Dedifferentiated amniotic fluid mesenchymal stem cell (primary cell): ENCODE measurements around the gene FAAP100.

Source experiments
- DNase-seq: peaks from one replicate; pipeline ENCODE4 v3.0.0-alpha.2; 2016; ENCODE audit errors: extremely low spot score

FAAP100 gene

DNA sequence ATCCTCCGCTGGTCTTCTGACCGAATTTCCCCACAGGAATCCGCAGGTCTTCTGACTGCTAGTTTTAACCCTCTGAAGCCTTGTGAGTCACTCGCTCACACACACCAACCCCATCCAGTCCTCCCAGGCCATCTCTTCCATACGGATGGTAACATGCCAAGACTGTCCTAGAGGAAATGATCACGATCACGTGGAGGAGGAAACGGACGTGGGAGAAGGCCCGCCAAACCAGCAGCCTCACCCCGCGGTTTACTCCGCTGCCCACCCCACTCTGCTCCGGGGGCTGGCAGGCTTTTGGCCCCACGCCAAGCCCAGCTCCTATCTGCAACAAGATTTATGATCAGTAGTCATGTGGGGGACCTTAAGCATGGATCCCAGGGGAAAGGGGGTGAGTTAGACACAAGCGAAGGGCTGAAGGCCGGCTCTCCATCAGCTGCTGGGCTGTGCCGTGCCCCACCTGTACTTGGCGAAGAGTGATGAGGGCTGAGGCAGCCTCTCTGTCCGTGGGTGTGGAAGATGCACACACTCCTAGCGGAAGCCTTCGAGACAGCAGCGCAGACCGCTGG lies 1.5 kb upstream of the FAAP100 start:
- peak; percentile 27 for DNase-seq

DNA sequence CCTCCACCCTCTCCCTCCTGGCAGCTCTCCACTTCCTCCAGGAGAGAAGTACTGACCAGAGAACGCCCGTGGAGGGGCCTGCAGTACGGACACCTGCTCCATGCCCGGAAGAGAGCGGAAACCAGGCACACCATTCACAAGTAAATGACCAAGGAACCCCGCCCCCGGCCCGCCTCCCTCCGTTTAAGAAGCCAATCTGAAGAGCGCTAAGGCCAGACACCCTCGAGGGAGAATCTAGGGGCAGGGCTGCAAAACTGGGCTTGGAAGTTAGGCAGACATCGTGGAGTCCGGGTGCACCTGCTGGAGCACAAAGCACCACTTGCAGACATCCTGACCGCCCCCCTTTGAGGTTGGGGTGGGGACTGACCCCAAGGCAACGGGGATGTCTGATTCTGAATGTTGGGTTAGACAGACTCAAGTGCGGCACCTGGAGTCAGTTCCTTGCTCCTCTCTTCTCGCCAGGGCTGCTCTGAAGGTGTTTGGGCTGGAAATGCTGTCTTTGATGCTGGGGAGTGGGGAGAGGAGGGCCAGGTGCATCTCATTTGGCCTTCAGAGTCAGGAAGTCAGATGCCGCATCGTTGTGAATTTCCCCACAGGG lies 964 bp upstream of the FAAP100 start:
- DNase-seq = peak; percentile 61

DNA sequence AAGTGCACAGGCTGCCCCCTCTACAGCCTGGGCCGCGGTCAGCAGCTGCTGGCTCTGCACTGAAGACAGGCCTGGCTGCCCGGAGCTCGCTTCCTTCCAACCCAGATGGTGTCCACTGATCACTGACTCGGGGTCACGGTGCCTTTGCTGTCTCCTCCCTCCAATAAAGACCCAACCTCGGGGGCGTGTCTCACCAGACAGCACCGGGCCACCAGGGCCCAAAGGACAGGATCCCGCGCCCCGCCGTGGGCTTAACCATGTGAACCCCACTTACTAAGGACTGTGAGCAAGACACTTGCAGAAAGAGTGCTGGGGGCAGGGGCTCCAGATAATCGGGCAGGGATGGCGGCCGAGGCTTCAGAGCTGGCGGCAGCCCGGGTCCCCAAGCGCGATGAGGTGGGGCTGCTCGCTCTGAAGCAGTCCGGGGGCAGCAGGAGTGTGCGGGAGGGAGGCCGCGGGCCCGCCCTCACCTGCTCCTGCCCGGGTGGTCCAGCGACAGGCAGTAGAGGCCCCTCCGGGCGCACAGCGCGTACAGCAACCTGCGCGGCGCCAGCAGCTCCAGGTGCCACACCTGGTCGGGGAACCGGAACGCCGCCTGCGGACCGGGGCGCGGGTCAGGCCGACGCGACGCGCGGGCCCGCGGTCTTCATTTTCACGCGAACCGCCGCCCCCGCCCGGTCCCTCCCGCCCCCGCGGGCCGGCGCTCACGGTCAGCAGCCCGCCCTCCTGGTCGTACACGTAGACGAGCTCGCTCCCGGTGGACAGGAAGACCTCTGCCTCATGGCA lies 502 bp downstream of the FAAP100 start:
- no peak for DNase-seq

GRCh38 chr17:81550830-81551457 lies 1.2 kb downstream of the FAAP100 start:
- DNase-seq = no peak

- no peak for DNase-seq
Measured at GRCh38 chr17:81550285-81550684, 1.9 kb downstream of the FAAP100 start.

- no peak for DNase-seq
Measured at GRCh38 chr17:81549826-81550225, 2.3 kb downstream of the FAAP100 start.

DNA sequence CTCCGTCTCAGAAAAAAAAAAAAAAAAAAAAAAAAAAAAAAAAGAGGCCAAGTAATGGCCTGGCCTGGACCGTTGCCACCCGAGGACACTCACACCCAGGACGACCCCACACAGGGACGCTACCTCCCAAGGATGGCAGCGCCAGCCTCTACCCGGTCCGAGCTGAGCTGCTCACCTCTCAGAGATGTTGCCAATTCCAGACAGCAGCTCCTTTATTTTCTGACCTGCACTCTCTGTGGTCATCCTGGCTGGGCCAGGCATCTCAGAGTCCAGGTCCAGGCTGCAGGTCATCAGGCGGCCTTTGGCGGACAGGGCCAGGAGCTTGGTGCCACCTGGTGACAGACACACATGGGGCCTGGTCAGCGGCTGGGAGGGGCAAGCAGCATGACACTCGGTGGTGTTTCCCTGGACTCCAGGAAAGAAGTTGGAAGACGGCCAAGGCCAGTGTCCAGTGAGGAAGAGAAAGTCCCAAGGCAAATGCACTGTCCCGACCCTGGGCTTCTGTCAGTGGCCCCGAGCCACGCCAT lies 3.1 kb downstream of the FAAP100 start:
- DNase-seq = no peak

- DNase-seq = no peak
Measured at GRCh38 chr17:81547614-81547982, 4.6 kb downstream of the FAAP100 start.

DNA sequence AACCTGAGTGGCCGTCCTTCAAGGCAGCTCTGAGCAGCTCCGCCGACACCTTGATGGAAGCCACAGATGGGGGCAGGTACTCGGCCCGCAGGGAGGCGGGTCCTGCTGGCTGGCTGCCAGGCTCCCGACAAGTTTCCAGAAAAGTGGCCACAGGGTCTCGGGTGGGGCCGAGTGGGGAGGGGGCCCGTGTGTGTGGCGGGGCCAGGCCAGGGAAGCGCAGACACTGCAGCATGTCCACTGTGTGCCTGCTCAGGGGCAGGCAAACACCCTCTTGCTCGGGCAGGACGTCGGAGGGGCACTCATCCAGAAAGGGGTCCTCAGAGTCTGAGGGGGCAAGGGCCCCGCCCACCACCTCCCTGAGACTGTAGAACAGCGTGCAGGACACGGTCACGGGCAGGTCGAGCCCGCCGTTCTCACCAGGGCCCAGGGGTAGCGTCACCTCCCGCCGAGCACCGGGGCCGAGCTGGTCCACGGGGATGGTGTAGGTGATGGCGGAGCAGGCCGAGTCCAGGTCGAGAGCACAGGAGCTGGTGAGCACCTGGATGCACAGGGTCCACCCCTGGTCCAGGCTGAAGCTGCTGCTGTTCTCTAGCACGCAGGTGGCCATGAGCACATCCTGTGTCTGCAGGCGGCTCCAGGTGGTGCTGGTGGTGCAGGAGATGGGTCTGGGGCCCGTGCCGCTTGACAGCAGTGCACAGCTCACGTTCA lies 5.1 kb downstream of the FAAP100 start:
- DNase-seq = no peak

DNA sequence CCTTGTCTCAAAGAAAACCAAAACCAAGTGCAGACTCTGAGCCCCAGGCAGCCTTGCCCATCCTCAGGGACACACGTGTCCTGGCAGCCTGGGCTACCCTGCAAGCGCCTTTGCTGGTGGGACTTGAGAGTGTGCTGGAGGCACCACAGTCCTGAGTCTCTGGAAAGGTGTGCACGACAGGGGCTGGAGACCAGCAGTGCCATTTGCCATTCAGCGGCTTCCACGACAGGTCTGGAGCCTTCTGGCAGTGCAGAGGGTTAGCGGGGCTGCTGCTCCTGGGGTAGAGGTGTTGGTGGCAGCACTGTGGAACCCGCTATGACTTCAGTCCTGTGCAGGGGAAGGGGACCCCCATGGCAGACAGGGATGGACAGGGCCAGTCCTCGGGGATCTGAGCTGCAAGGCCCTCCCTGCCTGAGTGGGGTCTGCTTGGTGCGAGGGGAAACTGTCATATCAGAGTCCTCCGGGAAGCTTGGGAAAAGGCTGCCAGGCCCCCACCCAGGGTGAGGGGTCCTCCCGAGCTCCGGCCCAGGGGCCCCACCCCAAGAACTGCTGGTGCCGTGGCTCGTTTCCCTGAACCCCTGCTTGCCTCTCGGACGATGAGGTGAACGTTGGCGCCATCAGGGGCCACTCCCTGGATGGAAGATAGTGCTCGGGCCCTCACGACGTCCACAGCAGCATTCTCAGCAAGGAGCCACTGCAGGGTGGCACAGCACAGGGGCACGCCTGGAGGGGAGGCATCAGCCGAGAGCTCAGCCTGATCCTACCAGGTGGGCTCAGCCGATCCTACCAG lies 6.8 kb downstream of the FAAP100 start:
- no peak for DNase-seq

- DNase-seq = no peak
Measured at GRCh38 chr17:81544281-81544974, 7.7 kb downstream of the FAAP100 start.

DNA sequence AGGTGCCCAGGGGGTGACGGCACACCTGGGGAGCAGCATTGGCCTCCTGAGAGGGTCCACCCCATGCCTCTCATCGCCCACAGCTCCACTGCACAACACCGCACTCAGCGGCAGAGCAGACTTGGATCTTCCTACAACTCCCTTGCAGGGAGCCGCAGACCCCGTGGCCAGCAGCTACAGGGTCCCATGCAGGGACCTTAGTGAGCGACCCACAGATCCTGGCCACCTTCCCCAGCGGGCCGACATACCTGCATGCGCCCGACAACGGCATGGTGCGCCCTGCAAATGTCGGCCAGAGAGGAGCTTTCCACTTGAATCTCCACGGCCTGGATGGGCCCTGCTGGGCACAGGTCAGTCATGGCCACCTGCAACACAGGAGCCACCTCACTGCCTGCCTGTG lies 8.4 kb downstream of the FAAP100 start:
- DNase-seq = no peak

- no peak for DNase-seq
Measured at GRCh38 chr17:81543339-81543675, 8.8 kb downstream of the FAAP100 start.

DNA sequence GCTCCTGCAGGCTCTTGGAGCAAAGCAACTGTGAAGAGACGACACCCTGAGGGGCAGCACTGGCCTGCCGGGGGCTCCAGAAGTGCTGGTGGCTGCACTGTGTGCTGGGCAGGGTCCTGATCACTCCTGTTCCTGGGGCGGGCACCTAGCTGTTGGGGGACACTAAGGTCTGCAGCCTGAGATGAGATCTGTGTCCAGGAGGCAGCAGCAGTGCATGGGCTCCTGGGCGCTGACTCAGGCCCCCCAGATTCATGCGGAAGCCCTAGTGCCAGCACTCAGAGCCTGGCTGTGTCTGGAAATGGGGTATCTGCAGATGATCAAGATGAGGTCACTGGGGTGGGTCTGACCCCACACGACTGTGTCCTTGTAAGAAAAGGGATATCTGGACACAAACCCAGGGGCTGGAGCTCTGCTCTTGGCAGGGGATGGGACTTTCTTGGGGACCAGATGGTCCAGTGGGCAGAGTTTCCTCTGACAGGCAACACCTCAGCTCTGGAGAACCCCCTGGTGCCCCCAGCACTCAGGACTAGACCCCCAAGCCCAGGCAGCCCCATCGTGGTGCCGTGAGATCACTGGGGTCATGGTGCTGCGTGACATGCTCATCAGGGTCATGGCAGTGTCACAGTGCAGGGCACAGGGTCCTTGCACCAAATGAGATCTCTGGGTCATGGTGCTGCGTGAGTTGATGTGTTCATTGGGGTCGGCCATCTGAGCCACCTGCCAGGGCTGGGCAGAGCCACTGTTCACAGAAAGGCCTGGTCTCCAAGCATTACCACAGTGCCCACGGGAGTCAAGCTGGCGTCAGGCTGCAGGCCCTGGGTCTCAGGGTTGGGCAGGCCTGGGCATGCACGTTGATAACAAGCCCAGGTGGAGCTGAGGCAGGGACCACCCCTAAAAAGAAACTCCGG lies 9.5 kb downstream of the FAAP100 start:
- no peak for DNase-seq

- DNase-seq = no peak
Measured at GRCh38 chr17:81541123-81541522, 11.0 kb downstream of the FAAP100 start.

DNA sequence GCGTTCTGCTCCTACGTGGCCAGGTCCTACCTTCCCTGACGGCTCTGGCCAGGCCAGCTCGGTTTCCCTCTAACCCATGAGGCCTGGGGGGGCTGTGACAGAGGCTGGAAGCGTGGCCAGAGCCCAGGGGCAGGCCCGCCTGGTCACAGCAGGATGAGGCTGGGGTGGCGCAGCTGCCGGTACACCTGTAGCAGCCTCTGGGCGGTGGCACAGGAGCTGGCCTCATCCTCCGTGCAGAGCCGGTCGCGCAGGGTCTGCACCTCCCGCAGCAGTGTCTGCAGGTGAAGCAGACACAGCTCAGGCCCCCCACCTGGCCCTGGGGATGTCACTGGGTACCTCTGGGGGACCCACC lies 11.5 kb downstream of the FAAP100 start:
- no peak for DNase-seq

DNA sequence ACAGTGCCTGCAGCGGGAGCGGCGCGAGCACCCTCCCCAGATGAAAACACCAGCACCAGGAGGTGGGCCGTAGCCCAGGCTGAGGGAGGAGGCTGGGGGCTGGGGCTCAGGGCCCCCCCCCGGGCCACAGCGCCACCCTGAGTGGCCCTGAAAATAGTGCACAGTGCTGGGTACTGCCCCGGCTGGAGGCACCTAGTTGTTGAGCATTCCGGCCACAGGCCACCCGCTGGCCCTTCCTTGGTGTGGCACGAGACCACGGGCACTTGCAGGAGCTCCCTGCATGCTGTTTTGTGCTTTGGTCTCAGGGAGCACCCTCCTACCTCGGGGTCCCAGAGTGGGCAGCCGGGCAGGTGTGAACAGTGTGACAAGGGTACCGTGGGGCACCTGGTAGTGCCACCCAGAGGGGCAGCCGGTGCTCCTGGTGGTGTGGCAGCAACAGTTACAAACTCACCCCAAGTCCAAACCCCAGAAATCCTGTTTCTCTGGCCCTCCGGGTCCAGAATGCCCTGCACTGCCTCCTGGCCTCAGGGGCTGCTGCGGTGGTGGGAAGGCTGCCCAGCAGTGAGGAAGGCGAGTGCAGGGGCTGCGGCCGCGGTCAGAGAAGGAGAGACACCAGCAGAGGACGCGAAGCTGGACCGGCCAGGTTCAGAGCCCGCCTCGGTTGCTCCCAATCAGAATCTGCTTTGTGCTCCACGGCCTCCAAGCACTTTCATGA lies 12.0 kb downstream of the FAAP100 start:
- no peak for DNase-seq

GRCh38 chr17:81539571-81539900 lies 12.6 kb downstream of the FAAP100 start:
- DNase-seq = no peak
